Hepatocyte (in vitro differentiated cells): ENCODE data around the gene KIF6. TPM values are rescaled to one million over a fixed set of nuclear protein-coding genes. Genes with fewer than 3 reads are reported as not detected.

ENCODE experiments used
- DNase-seq: peaks from one replicate; pipeline ENCODE4 v3.0.0-alpha.2; 2016; ENCODE audit warnings: low spot score
- H2AFZ ChIP-seq: fragments of 200-600 bp; sonication (generic); 2 replicates; pipeline ENCODE4 v1.6.0; 2016; ENCODE audit warnings: antibody characterized with exemption, mild to moderate bottlenecking
- H3K27ac ChIP-seq: fragments of 200-600 bp; sonication (generic); 2 replicates; pipeline ENCODE4 v1.5.1; 2016; ENCODE audit warnings: mild to moderate bottlenecking
- H3K27me3 ChIP-seq: fragments of 200-600 bp; sonication (generic); 2 replicates; pipeline ENCODE4 v1.6.1; 2016
- H3K36me3 ChIP-seq: fragments of 200-600 bp; sonication (generic); replicated peaks from 2 replicates; pipeline ENCODE4 v1.5.1; 2016; ENCODE audit warnings: low read depth; ENCODE audit not compliant: insufficient read depth
- H3K4me1 ChIP-seq: fragments of 200-600 bp; sonication (generic); 2 replicates; pipeline ENCODE4 v1.5.1; 2016; ENCODE audit warnings: mild to moderate bottlenecking, moderate library complexity; ENCODE audit not compliant: insufficient read depth
- H3K4me2 ChIP-seq: fragments of 200-600 bp; sonication (generic); 2 replicates; pipeline ENCODE4 v1.6.0; 2016
- H3K4me3 ChIP-seq: fragments of 200-600 bp; sonication (generic); 2 replicates; pipeline ENCODE4 v1.5.1; 2016; ENCODE audit warnings: mild to moderate bottlenecking
- H3K79me2 ChIP-seq: fragments of 200-600 bp; sonication (generic); 2 replicates; pipeline ENCODE4 v1.6.0; 2017; ENCODE audit warnings: mild to moderate bottlenecking
- H3K9me2 ChIP-seq: fragments of 200-600 bp; sonication (generic); replicated peaks from 2 replicates; pipeline ENCODE4 v1.6.0; 2017; ENCODE audit warnings: mild to moderate bottlenecking; ENCODE audit not compliant: insufficient read depth
- H3K9me3 ChIP-seq: fragments of 200-600 bp; sonication (generic); 2 replicates; pipeline ENCODE4 v1.5.1; 2016; ENCODE audit warnings: low read depth, mild to moderate bottlenecking
- H4K20me1 ChIP-seq: fragments of 200-600 bp; sonication (generic); 2 replicates; pipeline ENCODE4 v1.6.0; 2016; ENCODE audit warnings: mild to moderate bottlenecking; ENCODE audit not compliant: insufficient read depth, poor library complexity, severe bottlenecking
- CTCF ChIP-seq: fragments of 200-600 bp; sonication (generic); IDR thresholded peaks from 2 replicates; pipeline ENCODE4 v1.5.1; 2016; ENCODE audit warnings: antibody characterized with exemption, mild to moderate bottlenecking; ENCODE audit not compliant: poor library complexity
- EZH2 ChIP-seq: fragments of 200-600 bp; sonication (generic); IDR thresholded peaks from 2 replicates; pipeline ENCODE4 v1.6.1; 2016; ENCODE audit warnings: antibody characterized with exemption, mild to moderate bottlenecking, borderline replicate concordance
- EZH2phosphoT487 ChIP-seq: fragments of 200-600 bp; sonication (generic); IDR thresholded peaks from one replicate; pipeline ENCODE4 v1.6.1; 2018; ENCODE audit warnings: antibody characterized with exemption, mild to moderate bottlenecking, low read depth, moderate library complexity; ENCODE audit not compliant: unreplicated experiment, severe bottlenecking
- WGBS: methylation state at CpG from one replicate; pipeline ENCODE4 v1.1.6; 2016; ENCODE audit warnings: low lambda C conversion rate; ENCODE audit errors: missing lambda C conversion rate; 5-methylcytosine and 5-hydroxymethylcytosine counted together
- polyA plus RNA-seq: library from polyadenylated mRNA; unstranded; fragments of >200 nt; fragmentation: Nextera tagmentation; extraction: Ambion mirVana; gene quantifications from 2 replicates; pipeline ENCODE4 v1.2.1, GENCODE V29; 2016
- total RNA-seq: library from RNA; depleted of rRNA; stranded (reverse); fragments of >200 nt; gene quantifications from 2 replicates; pipeline ENCODE4 v1.2.3, GENCODE V29; 2014

Gene KIF6
- total and polyA plus RNA-seq, 2 experiments from 2014 or later = 0.87 to 2.3 TPM

GRCh38 chr6:39424831-39425230, 300.4 kb downstream of the KIF6 start:
- H3K79me2 ChIP-seq = no peaks in the 10 kb centered on the region
- H3K27me3 ChIP-seq = no peaks in the 10 kb centered on the region
- no peaks in the 10 kb centered on the region for H3K9me3 ChIP-seq
- H4K20me1 ChIP-seq = no peaks in the 10 kb centered on the region
- H3K27ac ChIP-seq = no peak overlapping the region
- no peak for TF ChIP-seq CTCF
- no peaks in the 10 kb centered on the region for H3K4me1 ChIP-seq
- no peak overlapping the region for H3K4me3 ChIP-seq
- 96% methylated on average over 3 of the region's 3 CpGs for WGBS
- no peak for DNase-seq
- H3K36me3 ChIP-seq = no peaks in the 10 kb centered on the region
- no peaks in the 10 kb centered on the region for H3K9me2 ChIP-seq
- no peak overlapping the region for H3K4me2 ChIP-seq
- no peak overlapping the region for H2AFZ ChIP-seq

GRCh38 chr6:39422238-39422637, 303.0 kb downstream of the KIF6 start:
- Histone ChIP-seq H3K9me2 (no peaks in the 10 kb centered on the region), H3K27ac (no peak overlapping the region), H3K4me3 (no peak overlapping the region), H3K36me3 (no peaks in the 10 kb centered on the region), H4K20me1 (no peaks in the 10 kb centered on the region), H3K4me2 (no peak overlapping the region), H3K79me2 (no peaks in the 10 kb centered on the region), H3K4me1 (no peaks in the 10 kb centered on the region), H3K9me3 (no peaks in the 10 kb centered on the region), H3K27me3 (no peaks in the 10 kb centered on the region), H2AFZ (no peak overlapping the region)
- WGBS = 88% methylated on average over 6 of the region's 6 CpGs
- DNase-seq = no peak
- TF ChIP-seq EZH2phosphoT487 (no peak), EZH2 (no peak), CTCF (no peak)

DNA sequence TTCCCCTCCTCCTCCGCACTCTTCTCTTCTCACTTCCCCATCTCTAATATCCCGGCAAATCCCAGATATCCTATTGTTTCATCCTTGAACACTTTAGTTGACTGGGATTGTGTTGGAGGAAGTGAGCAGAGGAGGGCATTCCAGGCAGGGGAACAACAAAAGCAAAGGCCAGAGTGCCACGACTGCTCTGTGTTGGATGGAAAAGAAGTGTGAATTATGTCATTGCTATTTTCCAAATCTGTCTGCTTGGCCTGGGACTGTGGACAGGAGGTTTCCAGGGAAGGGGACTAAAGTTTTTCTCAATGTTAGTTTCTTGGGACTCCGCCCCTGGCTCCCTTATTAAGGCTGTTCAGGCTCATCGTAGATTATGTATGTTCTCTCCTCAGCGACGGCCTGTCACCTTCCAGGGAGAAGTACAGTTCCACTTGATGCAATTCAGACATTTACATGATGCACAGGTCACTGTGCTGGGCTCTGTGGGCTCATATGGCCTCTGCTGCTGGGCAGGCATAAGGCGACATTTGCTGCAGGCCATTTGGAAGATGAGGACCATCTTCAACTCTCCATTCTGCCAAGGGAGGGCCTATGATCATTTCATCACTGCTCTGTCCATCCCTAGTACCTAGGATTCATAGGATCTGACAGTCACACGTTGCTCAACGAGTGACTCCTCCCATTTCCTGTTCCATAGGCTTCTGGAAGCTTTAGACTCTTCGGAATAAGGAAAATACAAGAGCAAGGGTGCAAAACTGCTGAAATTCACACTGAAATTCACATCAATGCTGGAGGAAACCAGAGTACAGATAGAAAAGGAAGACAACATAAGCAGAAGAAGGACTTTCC, 303.6 kb downstream of the KIF6 start:
- Histone ChIP-seq H3K9me3 (no peaks in the 10 kb centered on the region), H3K4me3 (no peak overlapping the region), H3K9me2 (no peaks in the 10 kb centered on the region), H4K20me1 (no peaks in the 10 kb centered on the region), H3K27ac (no peak overlapping the region), H3K36me3 (no peaks in the 10 kb centered on the region), H3K4me1 (no peaks in the 10 kb centered on the region), H3K4me2 (no peak overlapping the region), H3K27me3 (no peaks in the 10 kb centered on the region), H3K79me2 (no peaks in the 10 kb centered on the region), H2AFZ (no peak overlapping the region)
- TF ChIP-seq EZH2 (no peak), EZH2phosphoT487 (no peak), CTCF (no peak)
- WGBS = 89% methylated on average over 11 of the region's 11 CpGs
- no peak for DNase-seq
